Natural killer cell treated with Interleukin-12 subunit alpha and Interleukin-12 subunit beta and Interleukin-15 and Interleukin-18, amount 100 ng/mL, for 72 hours (primary cell): ENCODE results near the gene KAT6B. TPM values are rescaled to one million over a fixed set of nuclear protein-coding genes. Genes with fewer than 3 reads are reported as not detected.
"Not testable (repeated sequence)": the region's sequence is repeated elsewhere in the genome, so short reads cannot be mapped to it uniquely, and the experiment has no call there.

Source experiments
- ATAC-seq, 2 donors: fragments of 150-1000 bp; cut with Tn5 transposase in 1 of 2; sonication (Bioruptor Pico), chemical (Tn5 transposase) in 1 of 2; 2 replicates each; pipeline ENCODE4 v1.10.0; 2021
- DNase-seq: peaks from one replicate; pipeline ENCODE4 v3.0.0; 2022; ENCODE audit warnings: low spot score
- H3K27ac Mint-ChIP-seq, 2 donors: 1 replicate in 1 of 2; 2 replicates in 1 of 2; pipeline ENCODE4 v1.8.0; 2022; ENCODE audit warnings: mixed read lengths in 2 of 2, mild to moderate bottlenecking in 1 of 2, moderate library complexity in 1 of 2
- H3K27me3 Mint-ChIP-seq, 2 donors: 1 replicate in 1 of 2; 2 replicates in 1 of 2; pipeline ENCODE4 v1.8.0; 2022; ENCODE audit warnings: mixed read lengths in 2 of 2
- H3K36me3 Mint-ChIP-seq: one replicate; pipeline ENCODE4 v1.8.0; 2022; ENCODE audit warnings: mixed read lengths
- H3K4me1 Mint-ChIP-seq, 2 donors: 1 replicate in 1 of 2; 2 replicates in 1 of 2; pipeline ENCODE4 v1.8.0; 2022; ENCODE audit warnings: low read depth in 2 of 2, mixed read lengths in 2 of 2, mild to moderate bottlenecking in 1 of 2
- H3K4me3 Mint-ChIP-seq: one replicate; pipeline ENCODE4 v1.8.0; 2022; ENCODE audit warnings: mixed read lengths
- H3K9me3 Mint-ChIP-seq: 2 replicates; pipeline ENCODE4 v1.8.0; 2022; ENCODE audit warnings: mixed read lengths
- total RNA-seq, 2 donors: library from RNA; stranded (reverse); gene quantifications; one replicate each; pipeline ENCODE4 v1.2.3, GENCODE V29; 2022

Gene KAT6B
- total RNA-seq, 2 donors from 2014 or later = 26.7 to 27.9 TPM

GRCh38 chr10:74916283-74916682, 89.9 kb downstream of the KAT6B start:
- H3K4me1 Mint-ChIP-seq = peaks cover 35 to 41% of the 10 kb centered on the region in 2 donors
- DNase-seq = no peak
- H3K36me3 Mint-ChIP-seq = peaks cover 14% of the 10 kb centered on the region
- H3K9me3 Mint-ChIP-seq = no peaks in the 10 kb centered on the region
- no peak for ATAC-seq
- no peak overlapping the region for H3K4me3 Mint-ChIP-seq
- H3K27ac Mint-ChIP-seq = no peak overlapping the region
- H3K27me3 Mint-ChIP-seq = no peaks in the 10 kb centered on the region

DNA sequence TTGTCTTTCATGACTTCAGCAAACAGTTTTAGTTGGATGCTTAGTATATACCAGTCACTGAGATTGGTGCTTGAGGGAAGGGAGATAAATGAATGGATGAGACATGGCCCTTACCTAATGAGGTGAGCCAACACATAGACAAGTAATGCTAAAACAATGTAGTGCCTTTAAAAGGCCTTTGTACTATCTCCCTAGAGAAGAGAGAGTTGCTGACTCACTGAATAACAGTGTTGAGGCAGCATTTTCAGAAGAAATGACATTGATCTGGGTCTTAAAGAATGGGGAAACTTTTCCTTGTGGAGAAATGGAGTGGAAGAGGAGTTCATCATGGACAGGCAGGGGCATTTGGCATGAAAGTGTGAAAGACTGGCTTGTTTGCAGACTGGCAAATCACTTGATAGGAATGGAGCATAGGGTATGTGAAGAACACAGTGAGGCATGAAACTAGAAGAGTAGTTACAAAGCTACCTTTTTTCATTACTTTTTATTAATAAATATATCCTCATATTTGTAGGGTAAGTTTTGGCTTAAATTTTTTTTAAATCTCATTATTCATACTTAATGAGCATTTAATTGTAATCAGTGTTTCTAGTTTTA, 91.2 kb downstream of the KAT6B start:
- Mint-ChIP-seq H3K27me3 (no peaks in the 10 kb centered on the region), H3K9me3 (no peaks in the 10 kb centered on the region), H3K36me3 (peaks cover 14% of the 10 kb centered on the region), H3K4me1 (peaks cover 32 to 42% of the 10 kb centered on the region in 2 donors), H3K27ac (no peak overlapping the region), H3K4me3 (no peak overlapping the region)
- no peak for DNase-seq
- ATAC-seq = no peak

DNA sequence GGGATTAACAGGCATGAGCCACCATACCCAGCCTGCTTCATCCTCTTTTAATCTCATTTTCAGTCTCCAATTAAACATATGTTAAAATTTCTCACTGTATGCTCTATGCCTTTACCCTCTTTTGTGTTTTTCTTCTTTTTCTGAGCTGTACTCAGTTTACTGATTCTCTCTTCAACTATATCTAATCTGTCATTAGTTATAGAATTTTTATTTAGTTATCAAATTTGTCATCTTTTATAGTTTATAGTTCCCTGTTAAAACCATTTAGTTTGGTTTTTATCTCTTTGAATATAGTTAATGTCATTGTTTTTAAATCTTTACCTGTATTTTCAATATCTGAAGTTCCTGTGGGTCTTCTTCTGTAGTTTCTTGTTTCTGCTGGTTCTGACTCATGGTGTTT, 93.3 kb downstream of the KAT6B start:
- peaks cover 14% of the 10 kb centered on the region for H3K36me3 Mint-ChIP-seq
- ATAC-seq (no peak), DNase-seq (no peak)
- no peak overlapping the region for H3K4me3 Mint-ChIP-seq
- no peaks in the 10 kb centered on the region for H3K9me3 Mint-ChIP-seq
- H3K27me3 Mint-ChIP-seq = no peaks in the 10 kb centered on the region
- peaks cover 38 to 46% of the 10 kb centered on the region in 2 donors for H3K4me1 Mint-ChIP-seq
- peak overlapping the region in 1 of 2 donors; percentile 59 for H3K27ac Mint-ChIP-seq

DNA sequence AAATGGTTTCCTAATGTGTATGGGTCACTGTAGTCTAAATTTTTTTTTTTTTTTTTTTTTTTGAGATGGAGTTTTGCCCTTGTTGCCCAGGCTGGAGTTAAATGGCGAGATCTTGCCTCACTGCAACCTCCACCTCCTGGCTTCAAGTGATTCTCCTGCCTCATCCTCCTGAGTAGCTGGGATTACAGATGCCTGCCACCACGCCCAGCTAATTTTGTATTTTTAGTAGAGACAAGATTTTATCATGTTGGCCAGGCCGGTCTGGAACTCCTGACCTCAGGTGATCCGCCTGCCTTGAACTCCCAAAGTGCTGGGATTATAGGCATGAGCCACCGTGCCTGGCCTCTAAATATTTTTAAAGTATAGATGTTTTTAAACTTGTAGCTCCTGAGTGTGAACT, 94.7 kb downstream of the KAT6B start:
- not testable (repeated sequence) for H3K4me3 Mint-ChIP-seq, ATAC-seq, DNase-seq, H3K9me3 Mint-ChIP-seq, H3K27me3 Mint-ChIP-seq, H3K27ac Mint-ChIP-seq
- peaks cover 14% of the 10 kb centered on the region for H3K36me3 Mint-ChIP-seq
- H3K4me1 Mint-ChIP-seq = peaks cover 36 to 41% of the 10 kb centered on the region in 2 donors

DNA sequence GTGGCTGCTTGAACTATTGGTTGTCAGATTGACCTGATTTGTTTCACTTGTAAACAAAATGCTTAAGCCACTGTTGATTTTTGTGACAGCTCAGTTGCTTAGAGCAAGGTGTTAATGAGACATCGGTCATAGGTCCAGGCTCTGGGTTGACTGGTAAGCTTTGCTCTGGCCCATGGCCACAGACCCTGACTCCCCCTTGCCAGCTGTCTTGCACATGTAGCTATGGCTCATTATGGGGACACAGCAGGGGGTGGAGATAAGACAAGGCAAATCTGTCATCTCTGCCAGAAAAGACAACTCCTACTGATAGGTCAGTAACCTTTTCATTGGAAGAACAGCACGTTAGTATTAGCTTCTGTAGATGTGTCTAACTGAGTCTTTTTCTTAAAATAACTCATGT, 95.3 kb downstream of the KAT6B start:
- Mint-ChIP-seq H3K9me3 (no peaks in the 10 kb centered on the region), H3K27me3 (no peaks in the 10 kb centered on the region), H3K4me1 (peaks cover 35 to 38% of the 10 kb centered on the region in 2 donors), H3K4me3 (no peak overlapping the region), H3K27ac (no peak overlapping the region), H3K36me3 (peaks cover 14% of the 10 kb centered on the region)
- ATAC-seq (no peak), DNase-seq (no peak)

DNA sequence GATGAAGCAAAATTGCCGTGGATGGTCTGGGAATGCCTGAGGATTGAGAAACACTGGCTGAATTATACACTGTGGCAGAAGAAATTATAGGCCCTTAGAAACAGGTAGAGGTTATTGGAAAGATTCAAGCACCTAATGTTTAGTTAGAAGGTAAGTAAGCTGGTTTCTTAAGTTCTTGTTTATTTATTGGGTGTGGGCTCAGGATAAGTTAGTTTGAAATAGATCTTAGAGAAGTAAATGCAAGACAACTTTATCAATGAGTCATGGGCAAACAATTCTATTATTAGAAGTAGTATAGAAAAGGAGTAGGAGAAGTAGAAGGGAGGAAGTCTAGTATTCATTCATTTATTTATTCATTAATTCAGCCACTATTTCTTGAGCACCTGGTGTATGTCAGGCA, 96.5 kb downstream of the KAT6B start:
- Mint-ChIP-seq H3K27me3 (no peaks in the 10 kb centered on the region), H3K27ac (peak overlapping the region; percentile 22 to 70), H3K4me1 (peaks cover 37 to 40% of the 10 kb centered on the region in 2 donors)

DNA sequence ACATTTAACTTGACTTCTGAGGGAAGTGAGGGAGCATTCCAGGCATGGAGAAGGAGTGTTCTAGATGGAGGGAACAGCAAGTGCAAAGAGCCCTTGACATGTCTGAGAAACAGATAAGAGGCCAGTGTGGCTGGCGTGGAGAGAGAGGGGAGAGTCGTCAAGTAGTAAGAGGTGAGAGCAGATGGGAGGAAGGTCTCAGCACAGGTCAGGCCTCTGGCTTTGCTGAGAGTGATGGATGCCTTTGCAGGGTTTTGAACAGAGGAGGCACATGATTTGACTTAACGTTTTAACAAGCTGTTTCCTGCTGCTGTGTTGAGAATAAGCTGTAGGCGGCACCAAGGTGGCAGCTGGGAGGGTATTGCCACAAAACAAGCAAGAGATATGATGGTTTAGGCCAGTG, 97.2 kb downstream of the KAT6B start:
- Mint-ChIP-seq H3K36me3 (peaks cover 14% of the 10 kb centered on the region), H3K9me3 (no peaks in the 10 kb centered on the region), H3K27ac (peak overlapping the region; percentile 22 to 70), H3K27me3 (no peaks in the 10 kb centered on the region), H3K4me3 (peak overlapping the region; percentile 0), H3K4me1 (peaks cover 37 to 43% of the 10 kb centered on the region in 2 donors)
- ATAC-seq (peak; percentile 61 to 73), DNase-seq (peak; percentile 60)

More for the DNA sequence above, 96.5 kb downstream of the KAT6B start:
- DNase-seq = no peak
- no peaks in the 10 kb centered on the region for H3K9me3 Mint-ChIP-seq
- H3K4me3 Mint-ChIP-seq = no peak overlapping the region
- H3K36me3 Mint-ChIP-seq = peaks cover 14% of the 10 kb centered on the region
- no peak for ATAC-seq

- peaks cover 12% of the 10 kb centered on the region for H3K36me3 Mint-ChIP-seq
- peaks cover 37 to 43% of the 10 kb centered on the region in 2 donors for H3K4me1 Mint-ChIP-seq
- DNase-seq (no peak), ATAC-seq (no peak)
- H3K4me3 Mint-ChIP-seq = no peak overlapping the region
- peak overlapping the region in 1 of 2 donors; percentile 70 for H3K27ac Mint-ChIP-seq
- no peaks in the 10 kb centered on the region for H3K27me3 Mint-ChIP-seq
- H3K9me3 Mint-ChIP-seq = no peaks in the 10 kb centered on the region
Observed at GRCh38 chr10:74924251-74924963, 98.0 kb downstream of the KAT6B start.

DNA sequence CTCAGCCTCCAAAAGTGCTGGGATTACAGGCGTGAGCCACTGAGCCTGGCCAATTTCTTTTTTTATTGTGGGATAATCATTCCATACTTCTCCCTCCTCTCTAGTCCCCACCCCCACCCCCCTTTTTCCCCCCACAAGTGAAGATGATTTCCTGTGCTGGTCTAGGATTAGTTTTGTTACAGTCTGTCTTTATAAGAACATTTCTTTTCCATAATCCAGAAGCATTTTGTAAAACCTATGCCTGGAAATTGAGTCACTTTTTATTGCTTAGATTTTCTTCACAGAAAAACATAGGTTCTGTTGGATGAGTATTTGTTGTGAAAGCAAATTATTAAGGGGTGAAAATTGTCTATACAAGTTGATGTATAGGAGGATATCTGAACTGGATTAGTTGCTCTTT, 98.9 kb downstream of the KAT6B start:
- H3K27me3 Mint-ChIP-seq = no peaks in the 10 kb centered on the region
- H3K27ac Mint-ChIP-seq = no peak overlapping the region
- peaks cover 4% of the 10 kb centered on the region for H3K36me3 Mint-ChIP-seq
- DNase-seq (no peak), ATAC-seq (no peak)
- no peaks in the 10 kb centered on the region for H3K9me3 Mint-ChIP-seq
- no peak overlapping the region for H3K4me3 Mint-ChIP-seq
- peaks cover 32 to 35% of the 10 kb centered on the region in 2 donors for H3K4me1 Mint-ChIP-seq

- ATAC-seq = no peak
- no peaks in the 10 kb centered on the region for H3K36me3 Mint-ChIP-seq
- no peaks in the 10 kb centered on the region for H3K9me3 Mint-ChIP-seq
- H3K4me3 Mint-ChIP-seq = no peak overlapping the region
- H3K27ac Mint-ChIP-seq = no peak overlapping the region
- peaks cover 28 to 31% of the 10 kb centered on the region in 2 donors for H3K4me1 Mint-ChIP-seq
- no peak for DNase-seq
- H3K27me3 Mint-ChIP-seq = no peaks in the 10 kb centered on the region
Observed at GRCh38 chr10:74925708-74926107, 99.3 kb downstream of the KAT6B start.

DNA sequence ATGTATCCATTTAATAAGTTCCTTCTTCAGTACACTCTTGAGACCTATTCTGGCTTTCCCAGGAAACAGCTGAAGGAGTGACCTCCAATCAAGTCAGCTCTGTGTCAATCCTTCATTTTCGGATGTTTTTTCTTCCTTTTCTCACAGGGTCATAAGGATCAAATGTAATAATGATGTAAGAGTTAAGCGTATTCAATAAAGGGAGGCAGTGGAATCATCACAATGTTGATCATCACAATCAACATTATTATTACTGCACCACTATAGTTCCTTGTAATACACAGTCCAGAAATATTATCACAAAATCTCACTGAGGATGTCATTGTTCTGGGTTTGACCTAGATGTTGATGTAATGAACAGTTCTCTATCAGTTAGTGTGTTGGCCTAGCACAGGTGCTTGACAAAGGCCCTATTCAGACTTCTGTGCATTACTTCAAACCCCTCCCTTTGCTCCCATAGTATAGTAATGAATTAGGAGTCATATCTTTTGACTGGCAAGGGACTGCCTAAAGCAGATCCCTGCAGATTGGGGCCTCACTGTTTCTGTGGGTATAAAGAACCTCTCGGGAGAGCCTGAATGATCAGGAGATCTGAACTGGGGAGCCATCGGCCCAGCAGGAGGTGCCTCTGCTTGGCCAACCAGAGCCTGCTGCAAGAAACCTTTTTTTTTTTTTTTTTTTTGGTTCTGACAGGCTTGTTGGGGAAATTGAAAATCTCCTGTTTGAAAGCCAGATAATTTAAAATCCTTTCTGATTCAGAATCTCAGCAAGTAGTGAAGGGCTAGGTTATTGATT, 100.6 kb downstream of the KAT6B start:
- no peak overlapping the region for H3K4me3 Mint-ChIP-seq
- no peaks in the 10 kb centered on the region for H3K27me3 Mint-ChIP-seq
- no peaks in the 10 kb centered on the region for H3K36me3 Mint-ChIP-seq
- no peaks in the 10 kb centered on the region for H3K9me3 Mint-ChIP-seq
- H3K4me1 Mint-ChIP-seq = peaks cover 29 to 30% of the 10 kb centered on the region in 2 donors
- H3K27ac Mint-ChIP-seq = peak overlapping the region in 1 of 2 donors; percentile 52
- no peak for DNase-seq
- ATAC-seq = no peak

DNA sequence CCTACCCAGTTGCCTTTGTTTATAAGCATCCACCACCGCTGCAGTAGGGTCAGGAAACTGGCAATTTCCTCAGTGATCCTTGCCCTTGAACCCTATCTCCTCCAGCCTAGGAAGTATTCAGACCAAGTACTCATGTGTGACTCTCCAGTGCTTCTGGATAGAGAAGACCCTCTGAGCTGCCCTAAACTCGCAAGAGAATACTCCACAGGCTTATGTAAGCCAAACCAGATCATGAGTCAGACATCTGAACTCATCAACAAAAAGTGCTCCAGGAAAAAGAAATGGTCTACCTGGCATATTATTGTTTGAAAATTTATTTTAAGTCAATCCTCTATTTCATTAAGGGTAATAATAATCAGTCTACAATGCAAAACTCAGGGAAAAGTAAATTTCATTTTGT, 101.3 kb downstream of the KAT6B start:
- Mint-ChIP-seq H3K36me3 (no peaks in the 10 kb centered on the region), H3K27me3 (no peaks in the 10 kb centered on the region), H3K27ac (peak overlapping the region in 1 of 2 donors; percentile 52), H3K4me3 (no peak overlapping the region), H3K4me1 (peaks cover 27 to 33% of the 10 kb centered on the region in 2 donors), H3K9me3 (no peaks in the 10 kb centered on the region)
- DNase-seq (no peak), ATAC-seq (no peak)

- no peaks in the 10 kb centered on the region for H3K36me3 Mint-ChIP-seq
- no peaks in the 10 kb centered on the region for H3K27me3 Mint-ChIP-seq
- no peak overlapping the region for H3K27ac Mint-ChIP-seq
- H3K9me3 Mint-ChIP-seq = no peaks in the 10 kb centered on the region
- no peak for DNase-seq
- H3K4me3 Mint-ChIP-seq = no peak overlapping the region
- peaks cover 23 to 32% of the 10 kb centered on the region in 2 donors for H3K4me1 Mint-ChIP-seq
- no peak for ATAC-seq
Observed at GRCh38 chr10:74928742-74929191, 102.4 kb downstream of the KAT6B start.

- H3K27me3 Mint-ChIP-seq = no peaks in the 10 kb centered on the region
- H3K27ac Mint-ChIP-seq = no peak overlapping the region
- peaks cover 22 to 31% of the 10 kb centered on the region in 2 donors for H3K4me1 Mint-ChIP-seq
- no peaks in the 10 kb centered on the region for H3K36me3 Mint-ChIP-seq
- no peaks in the 10 kb centered on the region for H3K9me3 Mint-ChIP-seq
- ATAC-seq = no peak
- H3K4me3 Mint-ChIP-seq = no peak overlapping the region
- DNase-seq = no peak
Observed at GRCh38 chr10:74929197-74929596, 102.8 kb downstream of the KAT6B start.
